Measurements from ENCODE around the gene ENKD1.

The ENKD1 gene

GRCh38 chr16:67651847-67652246, 14.7 kb downstream of the ENKD1 start:
- ATAC-seq = no peak
- no peak for TF ChIP-seq BACH2 (CRISPR knock-in tag; IDR thresholded peaks at IDR 0.05; ENCODE audit: borderline replicate concordance)
- no peak for TF ChIP-seq ISL1 (CRISPR knock-in tag; IDR thresholded peaks at IDR 0.05)
- no peak for TF ChIP-seq TSHZ2 (CRISPR knock-in tag; IDR thresholded peaks at IDR 0.05)
- no peak for TF ChIP-seq TCF4 (CRISPR knock-in tag; IDR thresholded peaks at IDR 0.05; ENCODE audit: borderline replicate concordance)
- no peak for TF ChIP-seq ESRRG (CRISPR knock-in tag; IDR thresholded peaks at IDR 0.05)

- ATAC-seq = no peak
These were observed 15.5 kb downstream of the ENKD1 start for GRCh38 chr16:67651039-67651438.

GRCh38 chr16:67650023-67650422, 16.5 kb downstream of the ENKD1 start:
- no peak for ATAC-seq
- TF ChIP-seq PPARA (CRISPR knock-in tag; IDR thresholded peaks at IDR 0.05; ENCODE audit: borderline replicate concordance) = no peak

More at GRCh38 chr16:67651039-67651438, 15.5 kb downstream of the ENKD1 start:
- no peak for TF ChIP-seq TSHZ2 (CRISPR knock-in tag; IDR thresholded peaks at IDR 0.05)
- TF ChIP-seq ZNF565 (CRISPR knock-in tag; conservative IDR thresholded peaks at IDR 0.05; ENCODE audit: low read depth) = no peak
- TF ChIP-seq SNAI2 (CRISPR knock-in tag; IDR thresholded peaks at IDR 0.05) = no peak
- no peak for TF ChIP-seq OSR1 (CRISPR knock-in tag; IDR thresholded peaks at IDR 0.05)
- no peak for TF ChIP-seq PATZ1 (CRISPR knock-in tag; IDR thresholded peaks at IDR 0.05; ENCODE audit: borderline replicate concordance)
- no peak for TF ChIP-seq PPARA (CRISPR knock-in tag; IDR thresholded peaks at IDR 0.05; ENCODE audit: borderline replicate concordance)
- TF ChIP-seq ARNTL (CRISPR knock-in tag; IDR thresholded peaks at IDR 0.05; ENCODE audit: borderline replicate concordance, low read depth) = no peak
- TF ChIP-seq ISL1 (CRISPR knock-in tag; IDR thresholded peaks at IDR 0.05) = no peak
- no peak for TF ChIP-seq GLIS3 (CRISPR knock-in tag; IDR thresholded peaks at IDR 0.05)
- TF ChIP-seq TCF4 (CRISPR knock-in tag; IDR thresholded peaks at IDR 0.05; ENCODE audit: borderline replicate concordance) = no peak
- no peak for TF ChIP-seq ZFP30 (CRISPR knock-in tag; IDR thresholded peaks at IDR 0.05)
- no peak for TF ChIP-seq ESRRG (CRISPR knock-in tag; IDR thresholded peaks at IDR 0.05)
- TF ChIP-seq ZNF70 (CRISPR knock-in tag; IDR thresholded peaks at IDR 0.05) = no peak
- TF ChIP-seq ZFP3 (CRISPR knock-in tag; IDR thresholded peaks at IDR 0.05) = no peak
- TF ChIP-seq RARB (CRISPR knock-in tag; IDR thresholded peaks at IDR 0.05) = no peak

GRCh38 chr16:67649494-67649931, 17.0 kb downstream of the ENKD1 start:
- TF ChIP-seq PPARA (CRISPR knock-in tag; IDR thresholded peaks at IDR 0.05; ENCODE audit: borderline replicate concordance) (no peak), ZNF565 (CRISPR knock-in tag; conservative IDR thresholded peaks at IDR 0.05; ENCODE audit: low read depth) (no peak), CREB5 (CRISPR knock-in tag; IDR thresholded peaks at IDR 0.05; ENCODE audit: low read depth) (no peak), ZC3H10 (CRISPR knock-in tag; IDR thresholded peaks at IDR 0.05) (no peak), SNAI2 (CRISPR knock-in tag; IDR thresholded peaks at IDR 0.05) (no peak), BACH2 (CRISPR knock-in tag; IDR thresholded peaks at IDR 0.05; ENCODE audit: borderline replicate concordance) (no peak), ISL1 (CRISPR knock-in tag; IDR thresholded peaks at IDR 0.05) (no peak), CSRNP3 (CRISPR knock-in tag; IDR thresholded peaks at IDR 0.05) (no peak), TCF4 (CRISPR knock-in tag; IDR thresholded peaks at IDR 0.05; ENCODE audit: borderline replicate concordance) (no peak), ZFP3 (CRISPR knock-in tag; IDR thresholded peaks at IDR 0.05) (no peak), POU6F1 (CRISPR knock-in tag; IDR thresholded peaks at IDR 0.05; ENCODE audit: borderline replicate concordance, low read depth) (no peak), ZNF8 (CRISPR knock-in tag; IDR thresholded peaks at IDR 0.05) (no peak), ESRRG (CRISPR knock-in tag; IDR thresholded peaks at IDR 0.05) (no peak), ZFP30 (CRISPR knock-in tag; IDR thresholded peaks at IDR 0.05) (no peak), ARNTL (CRISPR knock-in tag; IDR thresholded peaks at IDR 0.05; ENCODE audit: borderline replicate concordance, low read depth) (no peak), TOX (CRISPR knock-in tag; IDR thresholded peaks at IDR 0.05; ENCODE audit: borderline replicate concordance) (no peak), RARB (CRISPR knock-in tag; IDR thresholded peaks at IDR 0.05) (no peak), OSR1 (CRISPR knock-in tag; IDR thresholded peaks at IDR 0.05) (no peak), ZNF70 (CRISPR knock-in tag; IDR thresholded peaks at IDR 0.05) (no peak)
- ATAC-seq = no peak

All from SK-N-SH treated with all-trans-retinoic acid at 6 μM for 48 hours (cell line).